ENCODE data around the gene KLF13.
"Not testable (repeated sequence)": the region's sequence is repeated elsewhere in the genome, so short reads cannot be mapped to it uniquely, and the experiment has no call there.

Gene KLF13

GRCh38 chr15:31347981-31348803 lies 21.6 kb downstream of the KLF13 start:
- no peak for DNase-seq

DNA sequence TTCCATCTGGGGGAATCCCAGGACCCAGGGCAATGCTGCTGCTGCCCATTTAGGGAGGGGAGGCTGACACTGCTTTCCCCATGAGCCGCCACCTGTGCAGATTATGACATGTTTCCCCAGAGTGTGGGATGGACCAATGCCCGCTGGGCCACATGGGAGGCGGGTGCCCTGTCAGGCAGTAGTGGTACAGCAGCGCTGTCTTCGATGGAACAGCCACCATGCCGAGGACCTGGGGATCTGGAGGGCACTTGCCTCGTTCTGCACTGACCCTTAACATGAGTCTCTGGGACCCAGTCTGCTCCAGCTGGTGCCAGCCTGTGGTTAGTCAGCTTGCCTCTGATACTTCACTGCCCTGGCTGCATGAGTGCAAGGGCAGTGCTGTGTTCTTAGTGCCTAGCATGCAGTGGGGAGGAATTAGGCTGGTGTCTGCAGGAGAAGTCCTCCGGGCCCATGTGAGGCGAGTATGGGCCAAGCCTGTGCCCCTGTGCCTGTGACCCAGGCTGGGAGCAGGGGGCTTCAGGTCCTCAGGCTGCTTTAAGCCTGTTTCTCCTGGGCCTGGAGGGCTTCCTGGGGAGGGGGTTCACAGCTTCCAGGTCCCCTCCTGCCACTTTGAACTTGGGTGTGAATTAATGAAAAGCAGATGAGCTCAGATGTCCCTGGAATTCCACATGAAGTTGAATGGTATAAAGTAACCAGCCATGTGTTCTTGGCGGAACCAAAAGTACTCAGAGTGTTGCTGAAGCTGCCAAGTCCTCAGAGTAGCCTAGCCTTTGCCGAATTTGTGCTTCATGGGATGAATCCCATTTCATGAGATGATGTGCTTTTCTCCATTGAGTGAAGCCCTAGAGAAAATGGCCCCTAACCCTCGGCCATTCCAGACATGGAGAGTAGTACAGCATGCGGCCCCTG lies 22.9 kb downstream of the KLF13 start:
- DNase-seq, result no peak

GRCh38 chr15:31350771-31351170 lies 24.1 kb downstream of the KLF13 start:
- DNase-seq, result no peak

DNA sequence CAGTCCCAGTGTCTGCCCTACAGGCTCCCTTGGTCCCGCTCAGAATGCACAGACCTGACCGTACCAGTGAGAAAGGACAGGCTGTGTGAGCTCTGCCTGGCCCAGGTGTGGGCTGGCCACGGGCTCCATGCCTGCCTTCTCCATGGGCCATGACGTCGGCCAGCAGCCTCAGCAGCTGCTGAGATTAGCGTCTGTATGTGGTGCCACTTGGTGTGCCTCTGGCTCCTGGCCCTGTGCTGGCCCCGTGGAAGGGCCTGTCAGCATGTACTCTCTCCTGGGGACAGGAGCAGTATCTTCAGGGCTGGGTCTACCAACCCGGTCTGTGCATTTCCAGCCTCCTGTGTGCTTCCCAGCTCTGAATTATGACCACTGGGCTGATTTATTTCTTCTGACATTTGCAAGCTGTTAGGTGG lies 25.7 kb downstream of the KLF13 start:
- DNase-seq, result no peak

DNA sequence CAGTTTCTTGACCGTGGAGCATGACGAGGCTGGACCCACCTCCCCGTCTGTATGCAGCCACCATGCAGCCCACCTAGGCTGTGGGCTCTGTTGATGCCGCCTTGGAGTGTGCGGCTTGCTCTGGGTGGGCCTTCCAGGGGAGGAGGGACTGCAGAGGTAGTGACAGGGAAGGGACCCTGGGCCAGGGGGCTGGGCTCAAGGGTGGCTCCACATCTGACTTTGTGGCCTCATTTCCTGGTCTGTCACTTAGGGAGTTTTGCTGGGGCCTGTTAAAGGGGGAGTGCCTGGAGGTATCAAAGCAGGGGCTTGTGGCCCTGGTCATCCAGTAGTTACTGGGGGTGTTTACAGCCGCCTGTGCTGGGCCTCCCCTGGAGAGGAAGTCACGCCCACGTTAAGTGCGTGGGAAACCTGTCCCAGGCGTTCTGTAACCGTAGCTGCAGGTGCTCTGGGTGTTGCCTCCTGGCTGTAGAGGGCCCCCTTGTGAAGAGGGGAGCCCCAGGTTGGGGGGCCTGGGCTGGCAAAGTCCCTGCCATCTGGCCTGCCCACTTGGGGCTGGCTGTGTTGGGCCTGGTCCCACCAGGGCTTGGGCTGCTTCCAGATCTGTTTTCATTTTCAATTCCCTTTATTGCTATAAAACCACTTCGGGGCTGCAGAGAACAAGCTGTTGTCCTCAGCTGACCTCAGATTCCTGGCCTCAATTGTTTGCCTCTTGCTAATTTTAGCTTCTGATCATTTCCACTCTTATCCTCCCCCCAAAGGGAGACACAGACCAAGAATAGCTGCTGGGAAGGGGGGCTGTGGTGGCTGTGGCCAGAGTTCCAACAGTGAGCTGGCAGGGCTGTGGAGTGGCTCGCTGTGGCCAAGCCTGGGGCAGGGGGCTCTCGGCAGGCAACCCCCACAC lies 26.5 kb downstream of the KLF13 start:
- DNase-seq, result peak in 1 of 2 experiments; percentile 8

DNA sequence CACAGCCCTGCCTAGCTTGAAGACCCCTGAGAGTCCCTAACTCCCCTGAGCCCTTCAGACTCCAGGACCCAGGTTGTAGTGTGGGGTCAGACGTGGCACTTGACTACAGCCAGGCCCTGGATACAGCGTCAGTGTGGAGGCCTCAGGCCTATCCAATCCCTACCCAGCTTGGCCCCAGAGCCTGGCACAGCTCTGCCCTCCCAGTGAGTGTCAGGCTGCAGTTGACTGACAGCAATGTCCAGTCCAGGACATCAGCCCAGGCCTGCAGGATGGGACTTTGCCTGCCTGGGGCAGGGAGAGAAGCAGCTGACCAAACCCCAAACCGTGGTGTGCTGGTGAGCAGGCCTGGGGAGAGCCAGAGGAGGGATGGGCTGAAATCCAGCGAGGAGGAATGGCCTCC lies 27.3 kb downstream of the KLF13 start:
- DNase-seq, result no peak

DNA sequence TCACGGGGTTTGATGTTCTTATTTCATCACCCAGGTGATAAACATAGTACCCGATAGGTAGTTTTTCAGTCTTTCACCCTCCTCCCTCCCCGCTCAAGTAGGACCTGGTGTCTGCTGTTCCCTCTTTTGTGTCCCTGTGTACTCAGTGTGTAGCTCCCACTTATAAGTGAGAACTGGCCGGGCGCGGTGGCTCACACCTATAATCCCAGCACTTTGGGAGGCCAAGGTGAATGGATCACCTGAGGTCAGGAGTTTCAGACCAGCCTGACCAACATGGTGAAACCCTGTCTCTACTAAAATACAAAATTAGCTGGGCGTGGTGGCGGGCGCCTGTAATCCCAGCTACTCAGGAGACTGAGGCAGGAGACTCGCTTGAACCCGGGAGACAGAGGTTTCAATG lies 29.5 kb downstream of the KLF13 start:
- DNase-seq, result not testable (repeated sequence)

GRCh38 chr15:31357148-31357547 lies 30.5 kb downstream of the KLF13 start:
- no peak for DNase-seq

DNA sequence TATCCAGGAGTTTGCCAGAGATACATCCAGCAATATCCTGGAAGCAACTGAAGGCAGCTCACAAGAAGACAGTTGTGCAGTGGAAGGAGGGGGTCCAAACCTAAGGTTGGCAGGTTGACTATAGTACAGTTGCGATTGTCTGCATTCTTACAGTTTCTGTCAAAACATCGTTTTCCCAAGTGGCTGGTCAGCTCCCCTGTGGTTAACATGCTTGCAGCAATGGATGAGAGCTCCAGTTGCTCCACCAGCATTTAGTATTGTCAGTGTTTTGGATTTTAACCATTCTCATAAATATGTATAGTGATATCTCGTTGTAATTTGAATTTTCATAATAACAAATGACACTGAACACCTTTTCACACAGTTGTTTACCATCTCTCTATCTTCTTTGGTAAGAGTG lies 31.5 kb downstream of the KLF13 start:
- no peak for DNase-seq

GRCh38 chr15:31358957-31359701 lies 32.5 kb downstream of the KLF13 start:
- DNase-seq, result no peak

GRCh38 chr15:31359702-31360111 lies 33.1 kb downstream of the KLF13 start:
- DNase-seq, result peak in 1 of 2 experiments; percentile 10

GRCh38 chr15:31360158-31360561 lies 33.5 kb downstream of the KLF13 start:
- DNase-seq, result no peak

DNA sequence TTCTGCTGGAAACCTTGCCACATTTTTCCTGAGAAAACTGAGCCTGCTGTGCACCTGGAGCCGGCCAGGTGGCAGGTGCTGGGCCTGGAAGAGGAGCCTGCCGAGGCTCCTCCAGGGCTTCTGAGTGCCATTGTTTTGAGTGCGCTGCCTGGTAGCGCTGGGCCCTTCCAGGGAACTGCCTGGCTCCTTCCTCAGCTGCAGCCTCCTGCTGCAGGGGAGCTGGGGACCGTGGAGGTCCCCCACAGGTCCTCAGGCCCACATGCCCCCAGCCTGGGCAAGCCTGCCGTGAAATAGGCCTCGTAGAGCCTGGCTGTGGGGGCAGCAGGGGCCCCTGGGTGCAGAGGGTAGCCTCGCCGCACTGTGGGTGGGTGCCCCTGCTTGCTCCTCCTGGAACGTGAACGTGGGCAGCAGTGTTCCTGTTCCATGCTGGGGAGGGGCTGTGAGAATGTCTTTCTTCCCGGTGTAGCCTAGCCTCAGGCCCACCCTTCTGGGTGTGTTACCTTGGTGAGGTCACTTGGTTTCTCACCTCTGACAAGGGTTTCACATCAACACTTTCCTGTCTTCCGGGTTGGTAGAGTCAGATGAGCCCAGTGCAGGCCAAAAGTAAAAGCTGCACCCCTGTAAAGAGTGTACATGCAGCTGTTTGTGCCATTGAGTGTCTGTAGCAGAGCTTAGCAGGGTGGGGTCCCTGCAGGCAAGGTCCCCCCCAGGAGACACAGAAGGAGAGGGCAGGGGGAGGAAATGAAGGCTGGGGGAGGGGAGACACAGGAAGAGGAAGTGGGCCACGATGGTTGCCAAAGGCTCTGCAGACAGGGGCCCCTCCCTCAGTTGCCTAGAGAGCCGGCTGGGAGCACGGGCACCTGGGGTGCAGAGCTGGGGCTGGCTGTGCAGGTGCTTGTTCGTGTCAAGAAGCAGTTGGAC lies 34.5 kb downstream of the KLF13 start:
- peak; percentile 52 to 76 for DNase-seq

- no peak for DNase-seq
Measured at GRCh38 chr15:31361764-31362515, 35.3 kb downstream of the KLF13 start.

DNA sequence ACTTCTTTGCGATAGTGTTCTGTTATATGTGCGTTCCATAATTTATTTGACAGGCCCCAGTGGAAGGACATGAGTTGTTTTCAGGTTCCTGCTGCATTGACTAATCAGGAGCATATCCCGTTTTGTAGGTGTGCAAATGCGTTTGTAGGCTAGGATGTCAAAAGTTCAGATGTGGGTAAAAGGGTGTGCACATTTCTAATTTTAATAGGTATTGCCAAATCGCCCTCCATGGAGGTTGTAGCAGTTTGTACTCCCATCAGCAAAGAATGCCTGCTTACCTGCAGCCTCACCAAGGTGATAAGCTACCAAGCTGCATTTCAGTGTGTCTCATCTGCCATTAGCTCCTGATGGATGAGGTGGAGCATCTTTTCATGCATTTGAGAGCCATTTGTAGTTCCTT lies 36.3 kb downstream of the KLF13 start:
- DNase-seq, result no peak

- DNase-seq, result no peak
Measured at GRCh38 chr15:31364301-31365031, 37.8 kb downstream of the KLF13 start.

DNA sequence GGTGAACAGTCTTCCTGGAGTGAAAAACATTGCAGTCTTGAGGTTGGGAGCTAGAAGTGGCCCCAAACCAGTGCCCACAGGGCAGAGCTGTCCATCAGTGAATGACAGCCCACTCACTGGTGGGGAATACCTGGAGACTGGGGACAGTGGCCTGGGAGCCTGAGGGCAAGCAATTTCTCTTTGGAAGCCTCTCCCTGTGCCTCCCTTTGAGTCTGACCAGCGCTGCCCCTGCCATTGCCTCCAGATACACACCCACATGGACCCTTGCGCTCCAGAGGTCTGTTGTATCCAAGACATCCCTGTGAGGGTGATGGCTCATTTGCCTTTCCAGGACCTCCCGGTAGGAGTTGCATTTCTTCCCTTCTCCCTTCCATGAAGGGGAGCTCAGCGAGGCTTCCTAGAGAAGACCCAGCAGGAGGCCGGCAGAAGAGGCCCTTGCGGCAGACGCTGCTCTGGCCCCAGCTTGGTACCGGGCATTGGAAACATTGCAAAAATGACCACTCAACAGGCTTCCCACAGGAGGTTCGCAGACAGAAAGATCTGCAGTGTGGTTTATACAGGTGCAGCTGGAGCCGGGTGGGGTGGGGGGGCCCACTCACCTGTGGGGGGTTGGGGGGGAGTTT lies 38.5 kb downstream of the KLF13 start:
- DNase-seq, result no peak

DNA sequence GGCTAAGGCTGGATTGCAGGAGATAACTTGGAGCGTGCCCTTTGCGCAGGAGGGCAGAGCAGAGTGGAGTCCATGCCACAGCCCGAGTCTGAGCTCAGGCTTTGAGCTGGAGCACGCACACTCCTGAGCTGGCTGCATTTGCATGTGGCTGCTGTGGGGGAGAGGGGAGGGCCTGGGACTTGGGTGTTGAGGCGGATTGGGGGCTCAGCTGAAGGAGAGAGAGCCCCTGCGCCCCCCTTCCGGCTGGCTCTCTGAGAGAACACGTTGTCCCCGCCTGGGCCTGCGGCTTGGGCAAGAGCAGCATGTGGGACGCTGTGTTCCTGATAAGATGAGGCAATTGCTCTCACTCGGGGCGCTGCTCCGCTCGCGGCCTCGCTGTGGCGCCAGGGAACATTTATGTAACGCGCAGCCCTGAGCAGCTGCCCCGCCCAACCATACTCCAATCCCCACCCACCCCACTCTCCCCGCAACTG lies 39.1 kb downstream of the KLF13 start:
- DNase-seq, result no peak
